IMR-90 (cell line): Measurements from ENCODE around the gene ABHD6.

ENCODE experiments used
- BHLHE40 ChIP-seq: fragments of 150-350 bp; IDR thresholded peaks from 2 replicates; pipeline ENCODE4 v1.6.1; 2016; ENCODE audit warnings: mild to moderate bottlenecking, low read depth, low read length
- CEBPB ChIP-seq: IDR thresholded peaks from 2 replicates; pipeline ENCODE4 v1.6.1; 2012; ENCODE audit warnings: low read depth, low read length, improper control_type of control experiment
- CTCF ChIP-seq: conservative IDR thresholded peaks from 2 replicates; pipeline ENCODE4 v1.5.1; 2012; ENCODE audit warnings: mild to moderate bottlenecking, low read depth, low read length, improper control_type of control experiment
- MAFK ChIP-seq: IDR thresholded peaks from 2 replicates; pipeline ENCODE4 v1.6.1; 2012; ENCODE audit warnings: low read depth, low read length, improper control_type of control experiment
- MAZ ChIP-seq: IDR thresholded peaks from 2 replicates; pipeline ENCODE4 v1.6.1; 2012; ENCODE audit warnings: low read depth, mild to moderate bottlenecking, low read length, improper control_type of control experiment, moderate library complexity, borderline replicate concordance
- MXI1 ChIP-seq: IDR thresholded peaks from 2 replicates; pipeline ENCODE4 v1.6.1; 2012; ENCODE audit warnings: low read depth, mild to moderate bottlenecking, low read length, moderate library complexity, borderline replicate concordance
- POLR2A ChIP-seq: IDR thresholded peaks from 2 replicates; pipeline ENCODE4 v1.6.1; 2012; ENCODE audit warnings: mild to moderate bottlenecking, low read depth, low read length
- RAD21 ChIP-seq: IDR thresholded peaks from 2 replicates; pipeline ENCODE4 v1.6.1; 2012; ENCODE audit warnings: low read length, improper control_type of control experiment
- RCOR1 ChIP-seq: IDR thresholded peaks from 2 replicates; pipeline ENCODE4 v1.6.1; 2012; ENCODE audit warnings: mild to moderate bottlenecking, low read length, improper control_type of control experiment; ENCODE audit not compliant: insufficient replicate concordance
- USF2 ChIP-seq: fragments of 150-350 bp; IDR thresholded peaks from 2 replicates; pipeline ENCODE4 v1.6.1; 2017; ENCODE audit warnings: mild to moderate bottlenecking, antibody characterized with exemption, low read length, low read depth

- peak; percentile 37 for TF ChIP-seq CTCF
- peak; percentile 88; the same call in 1 of the 2 replicates for TF ChIP-seq MAZ
- peak; percentile 46 for TF ChIP-seq RAD21
- TF ChIP-seq MAFK: no peak
- peak; percentile 94 for TF ChIP-seq MXI1
- TF ChIP-seq POLR2A: peak; percentile 32; the same call in 1 of the 2 replicates
- TF ChIP-seq USF2: no peak; the same call in 1 of the 2 replicates
- no peak for TF ChIP-seq CEBPB
- 0 out of 2 replicates have a peak, but pooled peaks have one; percentile 52 for TF ChIP-seq BHLHE40
- TF ChIP-seq RCOR1: peak; percentile 72
These were observed 95.1 kb downstream of the ABHD6 start, which contains the start of gene PXK for GRCh38 chr3:58332575-58333188.
